Hypothalamus (tissue), 51 donors: Measurements from ENCODE around the gene DHRS7.

Experiments
- DNase-seq, 51 donors: peaks; one replicate each; lab custom pipeline; 2025; lab: John Stamatoyannopoulos, UW

The DHRS7 gene, protein sequence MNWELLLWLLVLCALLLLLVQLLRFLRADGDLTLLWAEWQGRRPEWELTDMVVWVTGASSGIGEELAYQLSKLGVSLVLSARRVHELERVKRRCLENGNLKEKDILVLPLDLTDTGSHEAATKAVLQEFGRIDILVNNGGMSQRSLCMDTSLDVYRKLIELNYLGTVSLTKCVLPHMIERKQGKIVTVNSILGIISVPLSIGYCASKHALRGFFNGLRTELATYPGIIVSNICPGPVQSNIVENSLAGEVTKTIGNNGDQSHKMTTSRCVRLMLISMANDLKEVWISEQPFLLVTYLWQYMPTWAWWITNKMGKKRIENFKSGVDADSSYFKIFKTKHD

DNA sequence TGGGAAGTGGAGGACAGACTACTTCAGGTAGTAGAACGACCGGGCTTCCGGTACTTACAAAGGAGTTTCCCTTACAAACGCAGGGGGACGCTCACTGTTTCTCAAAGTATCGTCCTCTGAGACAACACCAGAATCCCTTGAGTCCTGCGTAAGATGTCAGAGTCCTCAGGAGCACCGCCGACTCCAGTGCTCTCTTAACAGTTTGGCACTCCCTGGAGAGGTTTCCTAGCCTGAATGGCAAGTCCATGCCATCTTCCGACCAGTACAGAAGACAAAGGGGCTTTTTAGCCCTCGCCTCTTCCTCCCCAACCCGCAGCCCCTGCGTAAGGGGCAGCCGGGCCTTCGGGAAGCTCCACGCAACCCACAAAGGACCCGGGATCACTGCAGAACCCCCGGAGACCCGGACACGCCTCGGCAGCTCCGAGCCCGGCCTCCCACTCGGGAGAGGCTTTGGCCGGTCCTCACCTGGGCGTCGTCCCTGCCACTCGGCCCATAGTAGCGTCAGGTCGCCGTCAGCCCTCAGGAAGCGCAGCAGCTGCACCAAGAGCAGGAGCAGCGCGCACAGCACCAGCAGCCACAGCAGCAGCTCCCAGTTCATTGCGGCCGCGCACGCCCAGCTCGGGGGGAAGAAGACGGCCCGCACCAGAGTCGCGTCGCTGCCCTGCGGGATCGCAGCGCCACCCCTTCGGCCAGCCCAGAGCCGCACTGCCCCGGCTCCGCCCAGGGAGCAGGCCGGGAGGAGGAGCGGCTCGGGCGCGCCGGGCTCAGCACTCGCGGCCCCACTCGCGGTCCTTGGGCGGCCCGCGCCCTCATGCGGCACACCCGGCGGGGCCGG, at the start of gene DHRS7:
Gene DHRS7 (minus strand): TSS at position 687 of the 835 bp plus-strand sequence. CDS start 89 bp downstream, at position 598.
- DNase-seq = peak; percentile 30 to 94 (median 75)

DNA sequence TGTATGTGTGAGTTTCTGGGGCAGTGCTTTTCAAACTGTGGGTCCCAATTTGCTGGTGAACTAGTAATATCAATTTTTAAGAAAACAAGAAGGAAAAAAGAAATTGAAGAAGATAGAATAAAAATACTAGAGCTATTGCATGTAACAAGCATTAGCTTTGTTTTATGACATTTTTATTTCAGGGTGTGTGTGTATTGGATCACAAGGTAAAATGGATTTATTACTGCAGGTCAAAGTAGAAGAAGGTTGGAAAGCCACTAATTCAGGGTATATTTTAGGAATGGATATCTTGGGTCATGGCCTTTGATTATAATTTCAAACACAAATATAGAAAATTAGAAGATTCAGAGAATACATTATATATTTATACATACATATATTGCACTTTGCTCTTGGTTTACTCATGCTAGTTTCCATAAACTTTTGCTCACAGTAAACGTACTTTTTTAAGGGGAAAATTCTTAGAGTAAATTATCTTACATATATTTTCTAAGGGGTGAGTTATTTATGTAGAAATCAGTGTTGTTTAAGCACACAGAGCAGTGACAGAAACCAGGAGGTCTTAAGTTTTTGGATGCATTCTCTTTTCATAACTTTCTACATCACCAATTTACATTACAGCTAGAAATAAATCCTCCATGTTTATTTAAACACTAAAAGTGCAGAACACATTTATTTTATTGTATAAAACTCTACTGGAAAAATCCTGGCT, 49.4 kb upstream of the DHRS7 start:
- DNase-seq = no peak

DNA sequence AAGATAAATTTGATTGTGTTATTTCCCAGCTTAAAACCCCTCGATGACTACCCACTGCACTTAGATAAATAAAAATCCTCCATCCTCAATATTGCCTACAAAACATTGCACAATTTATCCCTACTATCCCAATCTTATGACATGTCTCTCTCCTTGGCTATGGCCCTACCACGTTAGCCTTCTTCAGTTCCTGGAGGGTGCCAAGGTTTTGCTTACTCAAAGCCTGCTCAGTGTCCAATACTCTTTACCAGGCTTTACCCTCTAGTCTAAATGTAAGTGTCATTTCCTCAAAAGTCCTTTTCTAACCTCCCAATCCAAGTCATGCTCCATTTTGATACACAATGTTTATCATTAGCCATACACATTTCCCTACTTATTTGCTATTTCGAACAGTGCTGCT, 48.8 kb upstream of the DHRS7 start:
- DNase-seq = no peak

DNA sequence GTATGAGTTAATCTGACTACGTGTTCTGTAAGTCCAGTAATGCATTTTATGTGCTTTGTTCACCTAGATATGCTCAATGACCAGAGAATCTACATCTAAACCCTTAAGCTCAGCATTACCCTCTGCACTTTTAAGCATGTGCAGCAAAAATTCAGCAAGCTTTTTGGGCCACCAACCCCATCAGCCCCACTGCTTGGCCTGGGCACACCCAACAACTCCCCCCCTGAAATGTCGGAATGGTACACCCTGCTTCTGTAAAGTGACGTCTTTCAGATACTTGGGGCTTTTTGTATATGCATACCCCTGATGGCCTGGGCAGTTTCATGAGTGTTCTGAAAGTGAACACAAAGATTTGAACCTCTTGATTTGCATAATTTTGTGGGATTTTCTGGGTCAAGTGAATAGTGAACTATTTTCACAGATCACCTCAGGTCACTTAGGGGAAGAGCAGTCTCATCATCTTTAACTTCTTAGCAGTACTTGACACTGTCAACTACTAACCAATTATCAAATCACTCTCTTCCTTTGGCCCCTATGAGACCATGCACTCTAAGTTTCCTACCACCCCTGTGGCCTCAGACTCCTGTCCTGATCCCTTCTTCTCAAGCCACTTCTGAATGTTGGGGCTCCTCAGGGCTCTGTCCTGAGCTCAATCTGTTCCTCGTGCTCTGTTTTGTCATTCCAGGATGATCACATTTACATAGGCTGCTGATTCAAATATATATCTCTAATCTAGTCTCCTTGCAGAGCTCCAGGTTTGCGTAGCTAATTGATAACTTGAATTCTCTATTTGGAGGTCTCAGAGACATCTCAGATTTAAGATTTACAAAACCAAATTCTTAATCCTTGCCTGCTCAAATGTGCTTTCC, 47.5 kb upstream of the DHRS7 start:
- no peak for DNase-seq

DNA sequence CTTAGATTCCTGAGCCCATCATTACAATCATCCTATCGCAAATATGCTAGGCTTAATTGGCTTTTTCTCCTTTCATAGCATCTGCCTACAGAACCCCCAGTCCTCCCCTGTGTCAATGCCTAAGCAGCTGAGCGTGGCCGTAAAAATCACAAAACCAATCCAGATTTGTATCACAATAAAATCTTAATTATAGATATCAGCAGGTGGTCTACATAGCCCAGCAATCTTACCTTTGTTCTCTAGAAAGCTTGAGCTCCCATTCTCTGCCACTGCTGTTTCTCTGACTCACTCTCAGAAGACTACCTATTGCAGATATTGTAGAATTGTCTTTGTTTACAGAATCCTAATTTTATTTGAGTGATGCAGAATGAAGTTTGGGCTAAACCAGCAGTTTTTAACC, 46.0 kb upstream of the DHRS7 start:
- DNase-seq = no peak

DNA sequence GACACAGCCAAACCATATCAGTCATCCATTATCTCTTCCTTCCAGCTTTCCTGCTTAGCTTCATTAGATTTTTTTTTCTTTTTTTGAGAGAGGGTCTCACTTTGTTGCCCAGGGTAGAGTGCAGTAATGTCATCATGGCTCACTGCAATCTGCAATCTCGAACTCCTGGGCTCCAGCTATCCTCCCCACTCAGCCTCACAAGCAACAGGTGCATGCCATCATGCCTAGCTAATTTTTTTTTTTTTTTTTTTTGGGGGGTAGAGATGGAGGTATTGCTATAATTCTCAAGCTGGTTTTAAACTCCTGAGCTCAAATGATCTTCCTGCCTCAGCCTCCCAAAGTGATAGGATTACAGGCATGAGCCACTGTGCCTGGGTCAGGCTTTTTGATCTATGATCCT, 45.5 kb upstream of the DHRS7 start:
- DNase-seq = no peak

DNA sequence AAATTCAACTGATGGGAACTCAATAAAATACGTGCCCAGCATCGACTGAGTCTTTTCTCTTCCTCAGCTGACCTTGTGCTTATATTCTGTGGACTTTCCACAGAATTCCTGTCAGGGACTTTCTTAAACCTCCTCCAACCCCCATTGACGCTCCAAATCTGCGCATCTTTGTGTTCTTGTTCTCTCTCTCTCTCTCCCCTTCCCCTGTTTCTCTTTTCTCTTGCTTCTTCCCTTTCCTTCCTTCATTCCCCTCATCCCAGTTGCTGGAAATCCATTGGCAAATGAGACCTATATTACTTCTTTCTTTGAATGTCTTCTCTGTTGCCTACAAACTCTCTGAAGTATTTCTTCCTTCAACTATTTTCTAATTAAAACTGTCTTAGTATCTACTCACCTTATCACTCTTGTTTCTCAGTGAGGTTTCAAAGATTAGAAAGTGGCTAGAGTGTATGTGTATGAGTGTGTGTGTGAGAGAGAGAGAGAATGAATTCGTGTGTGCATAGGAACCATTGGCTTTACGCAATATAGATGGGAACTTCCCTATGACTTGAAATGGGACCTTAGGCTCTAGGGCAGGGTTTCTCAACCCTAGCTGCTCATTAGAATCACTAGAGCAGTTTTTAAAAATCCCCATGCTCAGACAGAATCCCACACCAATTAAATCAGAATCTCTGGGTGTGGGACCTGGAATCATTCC, 41.8 kb upstream of the DHRS7 start:
- DNase-seq = no peak

DNA sequence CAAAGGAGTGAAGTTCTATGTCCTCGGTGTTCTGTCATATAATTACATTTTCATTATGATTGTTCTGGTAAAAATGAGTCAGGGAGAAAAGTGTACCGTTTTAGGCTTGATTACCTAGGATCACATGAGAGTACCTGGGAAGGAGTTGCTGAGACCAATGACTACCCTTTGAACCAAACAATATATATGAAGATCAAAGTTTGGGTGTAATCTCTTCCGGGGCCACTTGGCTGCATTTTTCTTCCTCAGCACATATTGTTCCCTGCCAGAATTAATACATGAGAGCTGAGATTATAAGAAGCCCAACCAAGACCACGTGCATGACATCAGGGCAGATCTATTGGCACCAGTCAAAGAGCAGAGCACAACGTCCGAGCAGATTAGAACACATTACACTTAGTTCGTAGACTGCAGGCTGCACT, 41.1 kb upstream of the DHRS7 start:
- no peak for DNase-seq

DNA sequence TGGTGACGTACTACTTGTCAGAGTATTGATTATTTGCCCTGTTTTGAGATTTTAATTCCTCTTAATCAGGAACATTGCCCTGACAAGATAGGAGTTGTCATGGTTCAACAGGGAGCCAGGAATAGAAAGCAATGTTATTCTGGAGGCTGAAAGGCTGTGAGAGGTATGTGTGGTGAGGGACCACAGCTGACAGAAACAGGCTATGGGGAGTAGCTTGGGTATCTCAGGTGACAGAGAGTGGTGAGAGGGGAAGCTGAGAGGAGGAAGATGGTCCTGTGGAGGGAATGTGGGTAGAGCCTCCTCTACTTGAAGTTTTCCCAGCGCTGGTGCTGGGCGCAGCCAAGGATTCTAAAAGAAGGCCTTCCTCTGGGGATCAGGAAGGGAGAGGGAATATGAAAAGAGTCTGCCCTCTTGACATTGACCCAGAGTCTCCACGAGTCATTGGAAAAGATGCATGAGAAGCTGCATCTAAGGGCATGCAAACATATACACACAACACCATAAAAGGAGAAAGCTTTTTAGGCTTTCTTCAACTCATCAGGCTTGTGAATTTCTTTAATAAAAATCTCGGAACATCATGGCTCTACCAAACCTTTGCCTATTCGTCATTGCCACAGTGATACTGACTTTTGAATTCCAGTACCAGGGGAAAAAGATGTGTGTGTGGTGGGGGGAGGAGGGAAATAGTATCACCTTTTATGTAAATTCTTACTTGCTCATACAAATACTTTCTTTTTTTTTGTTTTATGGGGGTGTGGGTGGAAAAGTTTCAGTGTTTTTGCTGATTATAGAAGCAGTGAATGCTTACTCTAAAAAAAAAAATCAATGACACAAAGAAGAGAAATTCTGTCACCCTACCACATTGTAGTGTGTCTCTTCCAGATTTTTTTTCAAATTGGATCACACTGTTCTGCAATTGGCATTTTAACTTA, 39.9 kb upstream of the DHRS7 start:
- DNase-seq = peak in 1 of 51 donors; percentile 16

DNA sequence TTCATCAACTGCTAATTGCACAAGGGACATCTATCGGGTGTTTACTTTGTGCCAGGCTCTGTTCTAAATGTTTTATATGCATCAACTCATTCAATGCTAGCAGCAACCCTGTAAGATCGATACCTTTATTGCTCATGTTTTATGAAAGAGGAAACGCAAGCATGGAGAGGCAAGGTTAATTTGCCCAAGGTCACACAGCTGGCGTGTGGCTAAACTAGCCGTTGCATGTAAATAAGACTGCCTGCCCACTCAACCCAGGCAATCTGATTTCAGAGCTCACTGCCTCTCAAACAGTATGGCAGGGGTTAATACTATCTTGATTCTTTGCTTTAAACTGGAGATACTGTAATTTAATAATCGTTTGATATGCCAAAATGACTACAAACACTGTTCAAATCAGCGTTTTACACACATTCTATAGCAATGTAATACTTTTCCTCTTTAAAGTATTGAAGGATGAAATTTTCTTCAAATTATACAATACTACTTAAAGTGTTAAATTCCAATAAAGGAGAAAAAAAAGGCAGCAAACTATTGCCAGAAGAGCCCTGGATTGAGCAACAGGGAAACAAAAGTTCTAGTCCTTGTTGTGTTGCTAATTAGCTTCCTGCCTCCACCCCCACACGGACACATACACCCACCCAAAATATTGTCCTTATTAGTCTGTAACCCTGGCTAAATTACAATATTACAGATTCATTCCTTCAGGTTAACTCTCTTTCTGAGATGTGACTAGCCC, 39.1 kb upstream of the DHRS7 start:
- no peak for DNase-seq

DNA sequence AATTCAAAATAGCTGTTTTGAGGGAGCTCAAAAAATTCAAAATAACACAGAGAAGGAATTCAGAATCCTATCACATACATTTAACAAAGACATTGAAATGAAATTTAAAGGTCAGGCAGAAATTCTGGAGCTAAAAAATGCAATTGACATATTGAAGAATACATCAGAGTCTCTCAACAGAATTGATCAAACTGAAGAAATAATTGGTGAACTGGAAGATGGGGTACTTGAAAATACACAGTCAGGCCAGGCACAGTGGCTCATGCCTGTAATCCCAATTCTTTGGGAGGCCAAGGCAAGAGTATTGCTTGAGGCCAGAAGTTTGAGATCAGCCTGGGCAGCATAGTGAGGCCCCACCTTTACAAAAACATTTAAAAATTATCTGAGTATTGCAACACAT, 34.1 kb upstream of the DHRS7 start:
- no peak for DNase-seq

DNA sequence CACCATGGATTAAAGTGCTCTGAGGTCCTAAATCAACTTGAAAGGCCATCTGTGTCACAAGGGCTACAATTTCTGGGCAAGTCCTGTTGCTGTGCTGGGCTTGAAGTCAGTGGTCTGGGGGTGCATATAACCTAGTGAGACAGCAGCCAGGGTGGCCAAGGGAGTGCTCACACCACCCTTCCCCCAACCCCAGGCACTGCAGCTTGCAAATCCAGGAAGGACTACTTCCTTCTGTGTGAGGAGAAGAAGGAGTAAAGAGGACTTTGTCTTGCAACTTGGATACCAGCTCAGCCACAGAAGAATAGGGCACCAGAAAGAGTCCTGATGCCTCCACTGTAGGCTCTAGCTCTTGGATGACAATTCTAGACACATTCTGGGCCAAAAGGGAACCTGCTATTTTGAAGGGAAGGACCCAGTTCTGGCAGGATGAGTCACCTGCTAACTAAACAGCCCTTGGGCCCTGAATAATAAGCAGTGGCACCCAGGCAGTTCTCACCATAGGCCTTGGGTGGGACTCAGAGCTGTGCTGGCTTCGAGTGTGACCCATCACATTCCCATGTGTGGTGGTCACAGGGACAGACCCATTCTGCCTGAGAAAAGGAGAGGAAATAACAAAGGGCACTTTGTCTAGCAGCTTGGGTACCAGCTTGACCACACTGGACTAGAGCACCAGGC, 32.6 kb upstream of the DHRS7 start:
- DNase-seq = no peak

DNA sequence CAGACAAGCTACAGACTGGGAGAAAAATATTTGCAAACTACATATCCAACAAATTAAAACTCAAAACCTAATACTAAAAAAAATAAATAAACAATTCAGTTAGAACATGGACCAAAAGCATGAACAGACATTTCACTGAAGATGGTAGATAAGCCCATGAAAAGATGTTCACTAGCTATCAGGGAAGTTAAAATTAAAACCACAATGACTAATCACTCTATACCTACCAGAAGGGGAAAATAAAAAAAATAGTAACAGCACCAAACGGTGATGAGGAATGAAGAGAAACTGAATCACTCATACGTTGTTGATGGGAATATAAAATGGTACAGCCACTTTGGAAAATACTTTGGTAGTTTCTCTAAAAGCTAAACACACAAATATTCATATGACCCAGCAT, 31.1 kb upstream of the DHRS7 start:
- no peak for DNase-seq

DNA sequence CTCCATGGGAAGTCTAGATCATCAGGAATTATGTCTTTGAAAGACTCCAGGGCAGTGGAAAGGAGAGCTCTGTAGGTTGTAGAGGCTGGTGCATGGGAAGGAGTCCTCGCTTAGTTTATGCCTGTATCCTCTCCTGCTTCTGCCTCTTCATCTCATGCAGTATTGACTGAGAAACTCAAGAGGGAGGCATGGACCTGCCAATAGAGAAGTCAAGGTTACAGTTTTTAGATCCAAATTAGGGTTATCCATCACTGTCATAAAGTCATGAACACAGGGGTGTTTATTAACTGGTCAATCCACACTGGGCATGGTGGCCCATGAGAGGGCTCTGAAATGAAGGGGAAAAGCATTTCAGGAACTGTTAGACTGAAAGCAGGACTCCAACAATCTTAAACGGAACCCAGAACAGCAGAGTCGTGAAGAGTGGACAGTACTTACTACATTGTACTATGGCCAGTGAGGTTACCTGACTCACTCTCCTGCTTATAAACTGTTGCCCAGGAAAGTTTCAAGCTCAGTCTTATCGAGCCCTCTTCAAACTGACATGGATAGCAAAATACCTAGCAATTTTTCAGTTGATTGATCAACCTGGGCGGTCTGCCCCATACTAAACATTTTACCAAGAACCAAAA, 30.1 kb upstream of the DHRS7 start:
- no peak for DNase-seq

DNA sequence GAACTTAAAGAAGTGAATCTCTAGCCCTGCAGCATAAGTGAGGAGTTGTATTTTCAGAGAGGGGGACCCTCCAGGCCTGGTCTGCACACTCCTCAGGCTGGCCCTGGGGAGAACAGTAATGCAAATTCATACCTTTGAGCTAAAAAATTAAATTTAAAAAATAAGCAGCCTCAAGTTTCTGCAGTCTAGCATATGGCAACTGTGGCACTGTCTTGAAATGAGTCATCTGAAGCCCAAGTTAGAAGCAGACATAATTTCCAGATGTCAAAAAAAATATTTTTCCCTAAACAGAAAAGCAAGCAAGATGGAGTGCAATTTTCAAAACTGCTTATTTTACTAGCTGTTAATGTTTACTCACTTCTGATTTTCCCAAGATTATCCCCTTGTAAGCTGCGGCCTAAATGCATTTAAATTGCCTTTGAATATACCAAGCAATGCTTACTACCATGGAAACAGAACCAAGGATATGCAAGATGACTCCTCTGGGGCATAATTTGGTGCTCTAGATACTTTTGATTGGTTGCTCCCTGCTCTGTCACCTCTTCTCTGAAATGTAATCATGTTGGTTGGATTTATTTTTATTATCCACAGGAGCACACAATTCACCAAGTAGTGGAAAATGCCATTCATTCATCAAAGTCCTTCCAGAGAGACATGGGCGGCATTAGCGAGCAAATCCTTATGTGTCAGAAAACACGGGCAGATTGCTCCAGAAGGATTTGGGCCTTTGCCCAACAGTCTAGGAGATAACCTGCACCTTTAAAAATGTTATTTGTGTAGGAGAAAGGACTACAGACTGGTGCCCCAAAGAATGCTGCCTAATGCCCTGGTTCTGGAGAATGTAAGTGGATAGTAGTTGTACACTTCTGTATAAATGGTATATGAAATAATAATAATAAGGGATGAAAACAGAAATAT, 25.0 kb upstream of the DHRS7 start:
- peak in 1 of 51 donors; percentile 8 for DNase-seq

DNA sequence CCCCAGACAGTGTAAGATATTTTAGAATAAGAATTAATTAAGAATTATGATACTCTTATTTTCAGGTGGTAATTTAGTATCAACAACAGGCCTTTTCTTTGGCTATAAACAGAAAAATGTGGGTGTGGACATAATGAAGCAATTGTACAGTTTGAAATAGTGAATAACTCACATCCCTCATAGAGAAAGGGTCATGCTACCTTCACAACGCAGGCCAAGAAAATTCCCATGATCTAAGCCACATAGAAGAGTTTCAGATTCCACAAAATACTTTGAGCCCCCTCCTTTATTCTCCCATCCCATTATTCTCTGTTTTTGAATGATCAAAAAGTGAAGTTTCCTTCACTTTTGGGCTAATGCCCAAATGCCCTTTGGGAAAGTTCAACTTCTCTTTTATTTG, 23.5 kb upstream of the DHRS7 start:
- no peak for DNase-seq
